ENCODE data around the gene TBC1D5.

DNA sequence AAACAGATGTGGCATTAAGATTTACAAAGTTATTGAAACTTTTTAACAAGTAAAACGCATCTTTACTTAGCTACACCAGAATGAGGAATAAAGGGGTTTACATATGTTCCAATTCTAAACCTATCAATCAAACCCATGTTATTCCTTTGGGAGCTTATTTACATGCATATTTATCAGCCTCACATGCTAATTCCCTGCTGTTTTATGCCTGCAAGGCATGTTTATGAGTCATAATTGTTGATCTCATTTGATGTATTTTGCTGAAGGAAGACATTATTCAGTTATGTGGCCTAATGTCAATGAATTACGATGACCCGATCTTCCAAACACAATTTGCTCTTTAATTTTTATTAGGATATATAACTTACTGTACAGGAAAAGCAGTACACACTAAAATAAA is 272.9 kb downstream of the TBC1D5 start:
- TF ChIP-seq EZH2 (IDR thresholded peaks at IDR 0.05; ENCODE audit: borderline replicate concordance, insufficient read depth, low read depth, low read length, poor library complexity, severe bottlenecking) = no peak
- TF ChIP-seq, protein P1, sequence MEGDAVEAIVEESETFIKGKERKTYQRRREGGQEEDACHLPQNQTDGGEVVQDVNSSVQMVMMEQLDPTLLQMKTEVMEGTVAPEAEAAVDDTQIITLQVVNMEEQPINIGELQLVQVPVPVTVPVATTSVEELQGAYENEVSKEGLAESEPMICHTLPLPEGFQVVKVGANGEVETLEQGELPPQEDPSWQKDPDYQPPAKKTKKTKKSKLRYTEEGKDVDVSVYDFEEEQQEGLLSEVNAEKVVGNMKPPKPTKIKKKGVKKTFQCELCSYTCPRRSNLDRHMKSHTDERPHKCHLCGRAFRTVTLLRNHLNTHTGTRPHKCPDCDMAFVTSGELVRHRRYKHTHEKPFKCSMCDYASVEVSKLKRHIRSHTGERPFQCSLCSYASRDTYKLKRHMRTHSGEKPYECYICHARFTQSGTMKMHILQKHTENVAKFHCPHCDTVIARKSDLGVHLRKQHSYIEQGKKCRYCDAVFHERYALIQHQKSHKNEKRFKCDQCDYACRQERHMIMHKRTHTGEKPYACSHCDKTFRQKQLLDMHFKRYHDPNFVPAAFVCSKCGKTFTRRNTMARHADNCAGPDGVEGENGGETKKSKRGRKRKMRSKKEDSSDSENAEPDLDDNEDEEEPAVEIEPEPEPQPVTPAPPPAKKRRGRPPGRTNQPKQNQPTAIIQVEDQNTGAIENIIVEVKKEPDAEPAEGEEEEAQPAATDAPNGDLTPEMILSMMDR (IDR thresholded peaks at IDR 0.05) = no peak

Measured in B cell (primary cell).